GM23338 (cell line): Measurements from ENCODE around the gene COL4A3.

Experiments used
- CREB1 ChIP-seq: fragments of 250-450 bp; sonication (Bioruptor Pico); IDR thresholded peaks from 2 replicates; pipeline ENCODE4 v1.5.0; 2020; ENCODE audit warnings: low read depth, mild to moderate bottlenecking, moderate library complexity
- CTCF ChIP-seq, 2 experiments: fragments of 200-600 bp in 1 of 2; sonication (generic) in 1 of 2; conservative IDR thresholded peaks; 2 replicates each; pipeline versions ENCODE4 v1.5.1 to v1.6.1; 2016 to 2017; ENCODE audit warnings: antibody characterized with exemption in 2 of 2, low read depth in 2 of 2, mild to moderate bottlenecking in 2 of 2, moderate library complexity in 1 of 2
- ETS1 ChIP-seq: IDR thresholded peaks from 2 replicates; pipeline ENCODE4 v1.6.1; 2016; ENCODE audit warnings: antibody characterized with exemption
- EZH2 ChIP-seq: fragments of 200-600 bp; sonication (generic); IDR thresholded peaks from one replicate; pipeline ENCODE4 v1.8.0; 2017; ENCODE audit warnings: antibody characterized with exemption, mild to moderate bottlenecking, low read depth; ENCODE audit not compliant: unreplicated experiment
- EZH2phosphoT487 ChIP-seq: fragments of 200-600 bp; sonication (generic); IDR thresholded peaks from one replicate; pipeline ENCODE4 v1.8.1; 2018; ENCODE audit warnings: antibody characterized with exemption; ENCODE audit not compliant: unreplicated experiment
- JUNB ChIP-seq: IDR thresholded peaks from one replicate; pipeline ENCODE4 v1.6.1; 2016; ENCODE audit warnings: antibody characterized with exemption; ENCODE audit not compliant: unreplicated experiment
- NANOG ChIP-seq: IDR thresholded peaks from 2 replicates; pipeline ENCODE4 v1.6.1; 2016; ENCODE audit warnings: antibody characterized with exemption, borderline replicate concordance
- POLR2AphosphoS5 ChIP-seq: IDR thresholded peaks from 2 replicates; pipeline ENCODE4 v1.6.1; 2016; ENCODE audit warnings: antibody characterized with exemption, low read depth
- REST ChIP-seq: IDR thresholded peaks from one replicate; pipeline ENCODE4 v1.6.1; 2018; ENCODE audit warnings: antibody characterized with exemption; ENCODE audit not compliant: unreplicated experiment
- STAT1 ChIP-seq: IDR thresholded peaks from one replicate; pipeline ENCODE4 v1.6.1; 2016; ENCODE audit warnings: antibody characterized with exemption; ENCODE audit not compliant: unreplicated experiment
- ZNF114 ChIP-seq: fragments of 250-450 bp; sonication (Bioruptor Pico); IDR thresholded peaks from 2 replicates; pipeline ENCODE4 v1.5.0; 2020; ENCODE audit warnings: mild to moderate bottlenecking, moderate library complexity
- ZNF331 ChIP-seq: fragments of 250-450 bp; sonication (Bioruptor Pico); IDR thresholded peaks from 2 replicates; pipeline ENCODE4 v1.5.0; 2020; ENCODE audit warnings: low read depth, mild to moderate bottlenecking, moderate library complexity
- ZNF462 ChIP-seq: fragments of 250-450 bp; sonication (Bioruptor Pico); IDR thresholded peaks from 2 replicates; pipeline ENCODE4 v1.5.0; 2020; ENCODE audit warnings: mild to moderate bottlenecking, moderate library complexity

- TF ChIP-seq CTCF (conservative IDR thresholded peaks at IDR 0.05; ENCODE audit: low read depth in 2 of 2): no peak
- no peak for TF ChIP-seq NANOG
- no peak for TF ChIP-seq EZH2phosphoT487
- TF ChIP-seq ZNF331 (CRISPR knock-in tag): no peak
- no peak for TF ChIP-seq CREB1
- no peak for TF ChIP-seq POLR2AphosphoS5
- no peak for TF ChIP-seq REST
- no peak for TF ChIP-seq EZH2
- TF ChIP-seq JUNB: no peak
- no peak for TF ChIP-seq ETS1
- no peak for TF ChIP-seq STAT1
- no peak for TF ChIP-seq ZNF114 (CRISPR knock-in tag)
- no peak for TF ChIP-seq ZNF462 (CRISPR knock-in tag)
Measured at GRCh38 chr2:227295806-227296205, 131.4 kb downstream of the COL4A3 start.
